Thyroid gland (tissue), 4 donors: Measurements from ENCODE around the gene DLG2. TPM values are rescaled to one million over a fixed set of nuclear protein-coding genes. Genes with fewer than 3 reads are reported as not detected.

Experiments
- DNase-seq, 2 donors: peaks; one replicate each; pipeline ENCODE4 v3.0.0-alpha.2; 2019
- H3K27ac ChIP-seq, 3 donors: fragments of 200-600 bp; sonication (generic); 1 replicate in 2 of 3; 2 replicates in 1 of 3; pipeline ENCODE4 v1.5.1; 2016 to 2019; ENCODE audit warnings: mild to moderate bottlenecking in 1 of 3, moderate library complexity in 1 of 3
- H3K27me3 ChIP-seq: fragments of 200-600 bp; sonication (generic); one replicate; pipeline ENCODE4 v1.5.1; 2019
- H3K36me3 ChIP-seq, 2 donors: fragments of 200-600 bp; sonication (generic); one replicate each; pipeline ENCODE4 v1.5.1; 2016 to 2019
- H3K4me1 ChIP-seq, 2 donors: fragments of 200-600 bp; sonication (generic); one replicate each; pipeline ENCODE4 v1.5.1; 2017 to 2019
- H3K4me3 ChIP-seq, 3 donors: fragments of 200-600 bp; sonication (generic); replicated peaks in 1 of 3; 1 replicate in 2 of 3; 2 replicates in 1 of 3; pipeline ENCODE4 v1.5.1; 2016; ENCODE audit warnings: mild to moderate bottlenecking in 1 of 3
- H3K9me3 ChIP-seq: fragments of 200-600 bp; sonication (generic); one replicate; pipeline ENCODE4 v1.5.1; 2017
- POLR2A ChIP-seq, 2 donors: fragments of 450-650 bp; IDR thresholded peaks; one replicate each; pipeline ENCODE4 v1.6.1; 2017; ENCODE audit warnings: antibody characterized with exemption in 2 of 2, mild to moderate bottlenecking in 2 of 2, moderate library complexity in 1 of 2
- WGBS, 2 donors: methylation state at CpG; one replicate each; pipeline ENCODE4 v1.1.5; 2017; 5-methylcytosine and 5-hydroxymethylcytosine counted together
- intact Hi-C: fragments of 100-400 bp; cut with DNase I; formaldehyde crosslinking; loops from one replicate; pipeline ENCODE4 v1.15.1; 2023
- total RNA-seq, 4 donors: library from RNA; depleted of rRNA; stranded (reverse); fragments of >200 nt; gene quantifications; one replicate each; pipeline ENCODE4 v1.2.3, GENCODE V29; 2016
- TF ChIP-seq, protein P1 (sequence below), 6 experiments: fragments of 200-600 bp in 3 of 6; fragments of 450-650 bp in 3 of 6; sonication (generic) in 3 of 6; IDR thresholded peaks; one replicate each; pipeline ENCODE4 v1.5.1; 2016 to 2019; ENCODE audit warnings: antibody characterized with exemption in 6 of 6, mild to moderate bottlenecking in 2 of 6, inconsistent platforms in 1 of 6, moderate library complexity in 1 of 6

The DLG2 gene
- total RNA-seq, 4 donors from 2014 or later = 29.4 to 79.4 (median 42.4) TPM

DNA sequence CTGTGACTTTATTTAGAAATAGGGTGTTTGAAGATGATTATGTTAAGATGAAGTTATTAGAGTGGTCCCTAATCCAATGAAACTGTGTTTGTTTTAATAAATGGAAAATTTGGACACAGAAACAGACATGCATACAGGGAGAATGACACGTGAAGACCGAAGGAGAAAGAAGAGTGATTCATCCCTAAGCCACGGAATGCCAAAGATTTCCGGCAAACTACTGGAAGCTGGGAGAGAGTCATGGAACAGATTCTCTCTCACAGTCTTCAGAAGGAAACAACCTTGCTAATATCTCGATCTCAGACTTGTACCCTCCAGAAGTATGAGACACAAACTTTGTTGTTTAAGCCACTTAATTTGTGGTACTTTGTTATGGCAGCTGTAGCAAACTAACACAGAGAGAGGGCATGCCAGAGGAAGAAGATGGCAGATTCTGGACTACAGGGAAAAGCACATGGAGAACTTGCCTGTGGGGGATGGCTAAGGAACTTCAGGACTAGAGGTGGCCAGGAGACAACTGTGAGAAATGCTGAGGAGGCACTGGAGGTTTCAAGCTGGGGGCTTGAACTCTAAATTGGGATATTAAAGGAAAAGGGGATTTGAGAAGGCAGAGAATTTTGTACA, 1607.5 kb downstream of the DLG2 start:
- H3K27me3 ChIP-seq = no peaks in the 10 kb centered on the region

DNA sequence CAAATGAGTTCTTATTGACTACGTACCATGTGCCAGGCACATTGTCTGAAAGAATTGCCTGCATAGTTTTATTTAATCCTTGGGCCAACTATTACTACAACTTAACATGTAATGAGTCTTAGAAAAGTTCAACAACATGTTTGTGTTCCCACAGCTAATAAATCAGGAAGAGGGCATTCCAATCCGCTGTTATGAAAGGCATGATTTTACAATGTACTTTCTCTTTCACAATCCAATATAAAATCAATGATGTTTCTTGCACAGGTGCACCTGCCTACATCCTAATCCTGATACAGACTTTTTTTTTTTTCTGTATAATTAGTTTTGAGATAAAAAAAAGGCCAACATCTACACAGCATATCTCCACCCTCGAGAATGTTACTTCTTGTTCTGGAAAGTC, 1612.6 kb downstream of the DLG2 start:
- no peak overlapping the region for H3K27ac ChIP-seq
- TF ChIP-seq POLR2A (IDR thresholded peaks at IDR 0.05) = no peak
- TF ChIP-seq, protein P1, sequence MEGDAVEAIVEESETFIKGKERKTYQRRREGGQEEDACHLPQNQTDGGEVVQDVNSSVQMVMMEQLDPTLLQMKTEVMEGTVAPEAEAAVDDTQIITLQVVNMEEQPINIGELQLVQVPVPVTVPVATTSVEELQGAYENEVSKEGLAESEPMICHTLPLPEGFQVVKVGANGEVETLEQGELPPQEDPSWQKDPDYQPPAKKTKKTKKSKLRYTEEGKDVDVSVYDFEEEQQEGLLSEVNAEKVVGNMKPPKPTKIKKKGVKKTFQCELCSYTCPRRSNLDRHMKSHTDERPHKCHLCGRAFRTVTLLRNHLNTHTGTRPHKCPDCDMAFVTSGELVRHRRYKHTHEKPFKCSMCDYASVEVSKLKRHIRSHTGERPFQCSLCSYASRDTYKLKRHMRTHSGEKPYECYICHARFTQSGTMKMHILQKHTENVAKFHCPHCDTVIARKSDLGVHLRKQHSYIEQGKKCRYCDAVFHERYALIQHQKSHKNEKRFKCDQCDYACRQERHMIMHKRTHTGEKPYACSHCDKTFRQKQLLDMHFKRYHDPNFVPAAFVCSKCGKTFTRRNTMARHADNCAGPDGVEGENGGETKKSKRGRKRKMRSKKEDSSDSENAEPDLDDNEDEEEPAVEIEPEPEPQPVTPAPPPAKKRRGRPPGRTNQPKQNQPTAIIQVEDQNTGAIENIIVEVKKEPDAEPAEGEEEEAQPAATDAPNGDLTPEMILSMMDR (IDR thresholded peaks at IDR 0.05) = no peak
- WGBS, 2 donors = 93% methylated on average over 3 of the region's 3 CpGs
- no peaks in the 10 kb centered on the region for H3K27me3 ChIP-seq
- H3K4me1 ChIP-seq = no peaks in the 10 kb centered on the region
- DNase-seq = no peak
- intact Hi-C loops = no loop called here
- no peaks in the 10 kb centered on the region for H3K9me3 ChIP-seq
- no peaks in the 10 kb centered on the region for H3K36me3 ChIP-seq
- no peak overlapping the region for H3K4me3 ChIP-seq

More for the DNA sequence above, 1607.5 kb downstream of the DLG2 start:
- WGBS, 2 donors = 76 to 85% methylated on average over 5 of the region's 5 CpGs
- no peak for DNase-seq
- H3K4me3 ChIP-seq = no peak overlapping the region
- H3K36me3 ChIP-seq = no peaks in the 10 kb centered on the region
- intact Hi-C loops = no loop called here
- no peaks in the 10 kb centered on the region for H3K9me3 ChIP-seq
- H3K27ac ChIP-seq = no peak overlapping the region
- peaks cover 0 to 3% of the 10 kb centered on the region in 2 donors for H3K4me1 ChIP-seq
- TF ChIP-seq, protein P1 (IDR thresholded peaks at IDR 0.05) = no peak
- TF ChIP-seq POLR2A (IDR thresholded peaks at IDR 0.05) = no peak

DNA sequence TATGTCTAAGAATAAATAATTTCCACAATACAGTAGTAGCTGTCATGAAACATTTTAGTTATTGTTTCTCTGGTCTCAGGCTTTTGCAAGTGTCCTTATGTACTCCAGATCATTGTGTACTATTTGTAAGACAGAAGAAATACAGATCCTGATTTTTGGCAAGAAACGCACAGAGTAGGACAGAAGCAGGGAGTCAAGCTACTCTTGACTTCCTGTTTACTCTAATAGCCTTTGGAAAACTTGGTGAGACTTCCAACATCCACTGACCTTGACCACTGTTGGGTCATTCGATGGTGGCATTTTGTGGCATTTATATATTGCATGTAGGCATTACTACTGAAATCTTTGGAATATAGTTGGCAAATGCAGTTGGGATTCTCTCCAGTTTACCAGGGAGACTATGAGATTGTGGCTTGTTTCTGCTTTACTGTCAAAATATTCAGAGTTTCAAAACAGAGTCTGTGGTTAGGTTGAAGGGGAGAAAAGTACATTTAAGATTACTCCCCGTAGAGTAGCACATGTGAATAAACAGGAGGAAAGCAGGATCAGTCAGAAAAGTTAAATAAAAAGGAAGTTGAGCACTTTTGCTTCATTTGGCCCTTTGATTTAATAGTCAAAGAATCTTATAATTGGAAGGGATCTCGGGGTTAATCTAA, 1614.8 kb downstream of the DLG2 start:
- WGBS, 2 donors = 79 to 84% methylated on average over 4 of the region's 4 CpGs
- no peak overlapping the region for H3K4me3 ChIP-seq
- no peaks in the 10 kb centered on the region for H3K27me3 ChIP-seq
- H3K27ac ChIP-seq = no peak overlapping the region
- no peaks in the 10 kb centered on the region for H3K36me3 ChIP-seq
- intact Hi-C loops = no loop called here
- no peaks in the 10 kb centered on the region for H3K9me3 ChIP-seq
- H3K4me1 ChIP-seq = no peaks in the 10 kb centered on the region
- TF ChIP-seq POLR2A (IDR thresholded peaks at IDR 0.05) = no peak
- TF ChIP-seq, protein P1 (IDR thresholded peaks at IDR 0.05) = no peak
- no peak for DNase-seq

DNA sequence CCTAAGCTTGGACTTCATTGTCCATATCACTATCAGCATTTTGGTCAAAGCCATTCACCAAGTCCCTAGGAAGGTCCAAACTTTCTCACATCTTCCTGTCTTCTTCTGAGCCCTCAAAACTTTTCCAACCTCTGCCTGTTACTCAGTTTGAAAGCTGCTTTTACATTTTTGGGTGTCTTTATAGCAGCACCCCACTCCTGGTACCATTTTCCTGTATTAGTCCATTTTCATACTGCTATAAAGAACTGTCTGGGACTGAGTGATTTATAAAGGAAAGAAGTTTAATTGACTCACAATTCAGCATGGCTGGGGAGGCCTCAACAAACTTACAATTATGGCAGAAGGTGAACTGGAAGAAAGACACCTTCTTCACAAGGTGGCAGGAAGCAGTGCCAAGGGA, 1624.0 kb downstream of the DLG2 start:
- Histone ChIP-seq H3K36me3 (no peaks in the 10 kb centered on the region), H3K27ac (no peak overlapping the region), H3K4me3 (no peak overlapping the region), H3K4me1 (no peaks in the 10 kb centered on the region), H3K9me3 (peaks cover 13% of the 10 kb centered on the region), H3K27me3 (no peaks in the 10 kb centered on the region)
- intact Hi-C loops = no loop called here
- no peak for DNase-seq
- no peak for TF ChIP-seq POLR2A (IDR thresholded peaks at IDR 0.05)
- TF ChIP-seq, protein P1 (IDR thresholded peaks at IDR 0.05) = no peak

DNA sequence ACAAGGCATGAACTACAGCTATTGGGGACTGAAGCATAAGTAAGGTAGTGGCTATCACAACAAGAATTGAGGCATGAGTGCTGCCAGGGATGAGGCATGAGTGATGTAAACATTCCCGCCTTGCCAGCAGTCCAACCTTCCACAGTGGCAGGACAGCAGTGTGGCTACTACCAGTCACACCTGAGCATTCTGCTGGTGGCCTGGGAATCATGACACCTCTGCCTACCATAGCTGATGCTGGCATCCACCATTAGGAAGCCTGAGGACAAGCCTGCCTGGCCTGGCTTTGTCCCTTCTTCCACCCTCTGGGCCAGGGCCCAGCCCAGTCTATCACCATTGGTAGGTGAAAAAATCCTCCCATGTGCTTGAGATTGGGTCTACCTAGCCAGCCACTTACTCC, 1628.2 kb downstream of the DLG2 start:
- Histone ChIP-seq H3K9me3 (peaks cover 13% of the 10 kb centered on the region), H3K27me3 (no peaks in the 10 kb centered on the region), H3K27ac (no peak overlapping the region), H3K4me1 (no peaks in the 10 kb centered on the region), H3K4me3 (no peak overlapping the region), H3K36me3 (no peaks in the 10 kb centered on the region)
- TF ChIP-seq POLR2A (IDR thresholded peaks at IDR 0.05) = no peak
- TF ChIP-seq, protein P1 (IDR thresholded peaks at IDR 0.05) = no peak
- no peak for DNase-seq
- intact Hi-C loops = no loop called here
- WGBS, 2 donors = 100% methylated on average over 1 of the region's 1 CpG
